H1 (cell line): ENCODE results near the gene BHLHE23. TPM values are rescaled to one million over a fixed set of nuclear protein-coding genes. Genes with fewer than 3 reads are reported as not detected.

Experiments used
- EGR1 ChIP-seq: IDR thresholded peaks from 2 replicates; pipeline ENCODE4 v1.6.1; 2011; ENCODE audit warnings: low read depth, low read length, borderline replicate concordance
- MAX ChIP-seq: IDR thresholded peaks from 2 replicates; pipeline ENCODE4 v1.6.1; 2012; ENCODE audit warnings: inconsistent platforms
- SP4 ChIP-seq: IDR thresholded peaks from 2 replicates; pipeline ENCODE4 v1.6.1; 2012; ENCODE audit warnings: low read length, inconsistent platforms
- TAF1 ChIP-seq: IDR thresholded peaks from 2 replicates; pipeline ENCODE4 v1.6.1; 2011; ENCODE audit warnings: mild to moderate bottlenecking, low read depth, low read length
- TAF7 ChIP-seq: optimal IDR thresholded peaks from 2 replicates; pipeline ENCODE3; 2011; ENCODE audit warnings: low read depth, mild to moderate bottlenecking, inconsistent platforms, low read length, moderate library complexity, borderline replicate concordance
- TBP ChIP-seq: IDR thresholded peaks from 2 replicates; pipeline ENCODE4 v1.6.1; 2011; ENCODE audit warnings: low read depth, low read length, improper control_type of control experiment
- polyA plus RNA-seq, 7 experiments: library from polyadenylated mRNA; depleted of rRNA in 3 of 7; stranded (reverse) in 5 of 7; unstranded in 2 of 7; fragments of >200 nt in 5 of 7; fragments of 200-250 nt in 2 of 7; gene quantifications; 1 replicate in 5 of 7; 2 replicates in 1 of 7; 4 replicates in 1 of 7; pipeline versions ENCODE4 v1.2.1 to v1.2.3, GENCODE V29; 2011 to 2013; ENCODE audit warnings: missing spikeins in 2 of 7, mixed read lengths in 2 of 7
- total RNA-seq: library from RNA; stranded (reverse); fragmentation: NEBNext Ultra II Directional; extraction: Animal tissue kit (Norgen Biotek cat#: 25700); gene quantifications from 2 replicates; pipeline ENCODE4 v1.2.1, GENCODE V29; 2021
- TF ChIP-seq, protein P1 (sequence below): IDR thresholded peaks from 2 replicates; pipeline ENCODE4 v1.6.1; 2012; ENCODE audit warnings: inconsistent platforms

The BHLHE23 gene
- total and polyA plus RNA-seq, 2 of the 8 experiments (the other 6 are each of a cell fraction or from before 2014, with no cell fraction given): 0.47 TPM; not detected in 1

DNA sequence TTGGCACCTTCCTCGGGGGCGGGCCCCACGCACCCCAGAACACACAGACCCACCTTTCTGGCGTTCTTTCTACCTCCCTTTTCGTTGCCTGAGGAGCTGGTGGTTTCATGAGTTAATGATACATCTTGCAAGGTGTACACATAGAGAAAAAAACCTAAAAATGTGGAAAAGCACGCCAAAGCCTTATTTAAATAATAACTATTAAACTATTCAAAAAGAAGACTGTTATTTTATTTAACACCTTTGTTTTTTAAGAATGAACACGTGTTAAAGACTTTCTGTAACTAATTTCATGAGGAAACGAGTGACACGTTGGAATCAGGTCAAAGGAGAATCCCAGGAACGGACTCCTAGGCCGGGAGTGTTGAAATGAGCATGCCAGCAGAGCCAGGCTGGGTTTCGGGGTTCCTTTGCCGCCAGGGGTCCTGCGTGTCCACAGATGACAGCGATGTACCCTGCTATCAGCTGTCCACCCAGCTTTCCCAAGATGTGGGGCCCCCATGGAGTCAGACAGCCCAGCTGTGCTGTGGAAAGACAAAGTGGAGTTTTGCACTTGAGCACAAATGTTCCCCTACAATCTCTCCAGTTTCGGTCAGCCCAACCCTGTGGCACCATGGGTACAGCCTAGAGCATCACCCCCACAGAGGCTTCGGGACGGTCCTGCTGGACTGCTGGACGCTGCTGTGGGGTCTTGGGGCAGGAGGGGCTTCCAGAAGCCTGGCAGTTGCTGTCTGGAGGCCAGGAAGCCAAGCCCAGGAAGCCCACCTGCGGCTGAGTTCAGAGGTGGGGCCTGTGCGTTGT is 38.2 kb downstream of the BHLHE23 start (continued):
- TF ChIP-seq MAX: no peak
- TF ChIP-seq SP4: no peak
- TF ChIP-seq, protein P1, sequence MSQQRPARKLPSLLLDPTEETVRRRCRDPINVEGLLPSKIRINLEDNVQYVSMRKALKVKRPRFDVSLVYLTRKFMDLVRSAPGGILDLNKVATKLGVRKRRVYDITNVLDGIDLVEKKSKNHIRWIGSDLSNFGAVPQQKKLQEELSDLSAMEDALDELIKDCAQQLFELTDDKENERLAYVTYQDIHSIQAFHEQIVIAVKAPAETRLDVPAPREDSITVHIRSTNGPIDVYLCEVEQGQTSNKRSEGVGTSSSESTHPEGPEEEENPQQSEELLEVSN: no peak
- no peak for TF ChIP-seq TAF1
- no peak for TF ChIP-seq TAF7
- no peak for TF ChIP-seq TBP
- TF ChIP-seq EGR1: no peak
